Uterus (tissue), 2 donors: ENCODE measurements around the gene DNAJC2.

Experiments
- POLR2A ChIP-seq, 2 donors: fragments of 450-650 bp; IDR thresholded peaks; one replicate each; pipeline ENCODE4 v1.6.1; 2016; ENCODE audit warnings: antibody characterized with exemption in 2 of 2, mild to moderate bottlenecking in 1 of 2, moderate library complexity in 1 of 2
- TF ChIP-seq, protein P1 (sequence below), 4 experiments: fragments of 200-600 bp in 2 of 4; fragments of 450-650 bp in 2 of 4; sonication (generic) in 2 of 4; IDR thresholded peaks; one replicate each; pipeline ENCODE4 v1.5.1; 2016 to 2019; ENCODE audit warnings: antibody characterized with exemption in 4 of 4, mild to moderate bottlenecking in 2 of 4, moderate library complexity in 1 of 4

- TF ChIP-seq, protein P1, sequence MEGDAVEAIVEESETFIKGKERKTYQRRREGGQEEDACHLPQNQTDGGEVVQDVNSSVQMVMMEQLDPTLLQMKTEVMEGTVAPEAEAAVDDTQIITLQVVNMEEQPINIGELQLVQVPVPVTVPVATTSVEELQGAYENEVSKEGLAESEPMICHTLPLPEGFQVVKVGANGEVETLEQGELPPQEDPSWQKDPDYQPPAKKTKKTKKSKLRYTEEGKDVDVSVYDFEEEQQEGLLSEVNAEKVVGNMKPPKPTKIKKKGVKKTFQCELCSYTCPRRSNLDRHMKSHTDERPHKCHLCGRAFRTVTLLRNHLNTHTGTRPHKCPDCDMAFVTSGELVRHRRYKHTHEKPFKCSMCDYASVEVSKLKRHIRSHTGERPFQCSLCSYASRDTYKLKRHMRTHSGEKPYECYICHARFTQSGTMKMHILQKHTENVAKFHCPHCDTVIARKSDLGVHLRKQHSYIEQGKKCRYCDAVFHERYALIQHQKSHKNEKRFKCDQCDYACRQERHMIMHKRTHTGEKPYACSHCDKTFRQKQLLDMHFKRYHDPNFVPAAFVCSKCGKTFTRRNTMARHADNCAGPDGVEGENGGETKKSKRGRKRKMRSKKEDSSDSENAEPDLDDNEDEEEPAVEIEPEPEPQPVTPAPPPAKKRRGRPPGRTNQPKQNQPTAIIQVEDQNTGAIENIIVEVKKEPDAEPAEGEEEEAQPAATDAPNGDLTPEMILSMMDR (IDR thresholded peaks at IDR 0.05) = no peak
- no peak for TF ChIP-seq POLR2A (IDR thresholded peaks at IDR 0.05)
Observed at GRCh38 chr7:103387242-103387641, 42.7 kb upstream of the DNAJC2 start.
